ENCODE results near the gene ANKRD53. TPM values are rescaled to one million over a fixed set of nuclear protein-coding genes. Genes with fewer than 3 reads are reported as not detected.
"Not testable (repeated sequence)": the region's sequence is repeated elsewhere in the genome, so short reads cannot be mapped to it uniquely, and the experiment has no call there.

ANKRD53 gene
- total RNA-seq, 1 donor from 2014 or later: 5.4 TPM

GRCh38 chr2:71005271-71006202, 27.1 kb downstream of the ANKRD53 start:
- no peak overlapping the region for H3K27ac Mint-ChIP-seq
- peaks cover 23% of the 10 kb centered on the region for H3K27me3 Mint-ChIP-seq
- no peak for DNase-seq (ENCODE audit: low spot score, unreplicated experiment)
- H3K9me3 Mint-ChIP-seq (ENCODE audit: low read depth): peaks cover 6% of the 10 kb centered on the region
- no peaks in the 10 kb centered on the region for H3K36me3 Mint-ChIP-seq (ENCODE audit: insufficient read depth)
- no peak overlapping the region for H3K4me3 Mint-ChIP-seq (ENCODE audit: low read depth)
- TF ChIP-seq CTCF (IDR thresholded peaks at IDR 0.05; ENCODE audit: unreplicated experiment): no peak
- peaks cover 2% of the 10 kb centered on the region for H3K4me1 Mint-ChIP-seq (ENCODE audit: low read depth)

- Mint-ChIP-seq H3K27ac (no peak overlapping the region), H3K36me3 (ENCODE audit: insufficient read depth) (no peaks in the 10 kb centered on the region), H3K4me3 (ENCODE audit: low read depth) (no peak overlapping the region), H3K4me1 (ENCODE audit: low read depth) (peaks cover 2% of the 10 kb centered on the region), H3K27me3 (peaks cover 23% of the 10 kb centered on the region), H3K9me3 (ENCODE audit: low read depth) (peaks cover 6% of the 10 kb centered on the region)
- no peak for TF ChIP-seq CTCF (IDR thresholded peaks at IDR 0.05; ENCODE audit: unreplicated experiment)
- no peak for DNase-seq (ENCODE audit: low spot score, unreplicated experiment)
Measured at GRCh38 chr2:71006323-71006722, 27.9 kb downstream of the ANKRD53 start.

- Mint-ChIP-seq H3K27me3 (peaks cover 30% of the 10 kb centered on the region), H3K36me3 (ENCODE audit: insufficient read depth) (no peaks in the 10 kb centered on the region), H3K4me3 (ENCODE audit: low read depth) (no peak overlapping the region), H3K4me1 (ENCODE audit: low read depth) (no peaks in the 10 kb centered on the region), H3K9me3 (ENCODE audit: low read depth) (peaks cover 6% of the 10 kb centered on the region), H3K27ac (no peak overlapping the region)
- TF ChIP-seq CTCF (IDR thresholded peaks at IDR 0.05; ENCODE audit: unreplicated experiment): no peak
- no peak for DNase-seq (ENCODE audit: low spot score, unreplicated experiment)
Measured at GRCh38 chr2:71006955-71007799, 28.7 kb downstream of the ANKRD53 start.

- DNase-seq (ENCODE audit: low spot score, unreplicated experiment): no peak
- no peaks in the 10 kb centered on the region for H3K4me1 Mint-ChIP-seq (ENCODE audit: low read depth)
- TF ChIP-seq CTCF (IDR thresholded peaks at IDR 0.05; ENCODE audit: unreplicated experiment): no peak
- H3K27me3 Mint-ChIP-seq: peaks cover 34% of the 10 kb centered on the region
- no peak overlapping the region for H3K27ac Mint-ChIP-seq
- H3K9me3 Mint-ChIP-seq (ENCODE audit: low read depth): peaks cover 6% of the 10 kb centered on the region
- no peaks in the 10 kb centered on the region for H3K36me3 Mint-ChIP-seq (ENCODE audit: insufficient read depth)
- H3K4me3 Mint-ChIP-seq (ENCODE audit: low read depth): no peak overlapping the region
Measured at GRCh38 chr2:71008342-71008741, 29.9 kb downstream of the ANKRD53 start.

- peaks cover 25% of the 10 kb centered on the region for H3K27me3 Mint-ChIP-seq
- not testable (repeated sequence) for H3K4me1 Mint-ChIP-seq (ENCODE audit: low read depth); H3K9me3 Mint-ChIP-seq (ENCODE audit: low read depth); H3K36me3 Mint-ChIP-seq (ENCODE audit: insufficient read depth); DNase-seq (ENCODE audit: low spot score, unreplicated experiment); H3K27ac Mint-ChIP-seq; H3K4me3 Mint-ChIP-seq (ENCODE audit: low read depth)
Measured at GRCh38 chr2:71011786-71012185, 33.4 kb downstream of the ANKRD53 start.
